GM10266 (cell line): ENCODE data around the gene BORCS5.

Experiments
- DNase-seq: peaks from one replicate; pipeline ENCODE4 v3.0.0; 2012; ENCODE audit errors: extremely low spot score
- TF ChIP-seq, protein P1 (sequence below): IDR thresholded peaks from 2 replicates; pipeline ENCODE4 v1.5.1; 2012; ENCODE audit warnings: mild to moderate bottlenecking, low read depth; ENCODE audit not compliant: control insufficient read depth, insufficient read depth; ENCODE audit errors: missing control alignments

Gene BORCS5

DNA sequence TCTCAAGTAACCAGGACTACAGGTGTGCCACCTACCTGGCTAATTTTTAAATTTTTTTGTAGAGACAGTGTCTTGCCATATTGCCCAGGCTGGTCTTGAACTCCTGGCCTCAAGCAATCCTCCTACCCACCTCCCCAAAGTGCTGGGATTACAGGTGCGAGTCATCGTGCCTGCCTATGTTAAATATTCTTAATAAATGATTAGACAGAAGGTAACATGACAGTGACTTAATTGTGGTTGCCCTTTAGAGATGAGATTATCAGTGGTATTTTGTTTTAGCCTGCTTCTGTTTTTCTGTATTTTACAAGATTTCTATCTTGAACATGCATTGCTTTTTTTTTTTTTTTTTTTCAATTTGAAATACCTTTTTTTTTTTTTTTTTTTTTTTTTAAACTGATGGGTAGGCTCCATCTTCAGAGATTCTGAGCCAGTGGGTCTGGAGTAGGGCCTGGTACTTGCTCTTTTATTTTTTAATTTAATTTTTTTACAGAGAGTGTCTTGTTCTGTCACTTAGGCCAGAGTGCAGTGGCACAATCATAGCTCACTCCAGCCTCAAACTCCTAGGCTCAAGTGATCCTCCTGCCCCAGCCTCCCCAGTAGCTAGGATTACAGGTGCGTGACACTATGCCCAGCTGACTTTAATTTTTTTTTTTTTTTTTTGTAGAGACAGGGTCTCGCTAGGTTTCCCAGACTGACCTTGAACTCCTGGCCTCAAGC, 88.4 kb downstream of the BORCS5 start:
- TF ChIP-seq, protein P1, sequence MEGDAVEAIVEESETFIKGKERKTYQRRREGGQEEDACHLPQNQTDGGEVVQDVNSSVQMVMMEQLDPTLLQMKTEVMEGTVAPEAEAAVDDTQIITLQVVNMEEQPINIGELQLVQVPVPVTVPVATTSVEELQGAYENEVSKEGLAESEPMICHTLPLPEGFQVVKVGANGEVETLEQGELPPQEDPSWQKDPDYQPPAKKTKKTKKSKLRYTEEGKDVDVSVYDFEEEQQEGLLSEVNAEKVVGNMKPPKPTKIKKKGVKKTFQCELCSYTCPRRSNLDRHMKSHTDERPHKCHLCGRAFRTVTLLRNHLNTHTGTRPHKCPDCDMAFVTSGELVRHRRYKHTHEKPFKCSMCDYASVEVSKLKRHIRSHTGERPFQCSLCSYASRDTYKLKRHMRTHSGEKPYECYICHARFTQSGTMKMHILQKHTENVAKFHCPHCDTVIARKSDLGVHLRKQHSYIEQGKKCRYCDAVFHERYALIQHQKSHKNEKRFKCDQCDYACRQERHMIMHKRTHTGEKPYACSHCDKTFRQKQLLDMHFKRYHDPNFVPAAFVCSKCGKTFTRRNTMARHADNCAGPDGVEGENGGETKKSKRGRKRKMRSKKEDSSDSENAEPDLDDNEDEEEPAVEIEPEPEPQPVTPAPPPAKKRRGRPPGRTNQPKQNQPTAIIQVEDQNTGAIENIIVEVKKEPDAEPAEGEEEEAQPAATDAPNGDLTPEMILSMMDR: no peak
- DNase-seq: no peak

DNA sequence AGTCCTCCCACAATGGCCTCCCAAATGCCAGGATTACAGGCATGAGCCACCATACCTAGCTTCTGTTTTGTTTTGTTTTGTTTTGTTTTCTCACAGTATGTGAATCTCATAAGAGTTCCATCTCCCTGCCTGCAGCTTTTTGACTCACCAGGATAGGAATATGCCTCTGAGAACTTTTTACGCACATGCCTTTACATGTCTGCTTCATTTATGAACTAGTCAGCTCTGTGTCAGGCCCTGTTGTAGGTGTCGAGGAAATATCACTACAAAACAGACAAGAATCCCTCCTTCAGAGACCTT, 89.0 kb downstream of the BORCS5 start:
- TF ChIP-seq, protein P1: no peak
- no peak for DNase-seq

DNA sequence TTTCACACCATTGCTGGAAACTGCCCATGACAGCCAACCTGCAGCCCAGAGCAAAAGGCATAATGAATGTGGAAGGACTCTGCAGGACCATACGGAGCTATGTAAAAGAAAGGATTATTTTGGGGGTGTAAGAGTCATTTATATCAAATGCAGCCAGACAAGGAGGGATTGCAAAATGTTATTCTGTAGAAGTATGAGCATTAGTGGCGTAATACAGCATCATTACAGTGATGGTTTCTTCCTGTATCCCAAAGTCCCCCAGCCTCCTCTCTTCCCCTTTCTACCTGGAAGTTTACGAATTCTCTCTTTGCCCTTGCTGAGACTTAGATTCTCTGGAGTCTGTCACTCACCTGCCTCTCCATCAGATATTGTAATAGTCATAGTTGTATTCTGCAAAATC, 89.9 kb downstream of the BORCS5 start:
- TF ChIP-seq, protein P1: no peak
- DNase-seq: no peak

DNA sequence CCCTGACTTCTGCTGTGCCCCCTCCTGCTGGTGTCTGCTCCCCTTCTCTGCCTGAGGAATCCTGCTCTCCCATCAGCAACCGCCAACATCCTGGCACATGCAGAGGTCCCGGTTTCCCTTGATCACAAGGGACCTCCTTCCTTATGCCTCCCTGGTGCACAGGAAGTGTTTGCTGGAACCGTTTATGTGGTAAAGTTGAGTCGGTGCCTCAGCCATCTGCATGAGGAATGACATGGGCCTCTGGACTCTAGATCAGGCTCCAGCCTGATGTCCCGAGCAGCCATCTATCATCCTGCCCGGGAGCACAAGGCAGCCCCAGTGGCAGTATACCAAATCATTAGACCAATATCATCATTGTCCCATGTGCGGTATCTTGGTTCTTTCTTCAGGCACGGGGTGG, 90.4 kb downstream of the BORCS5 start:
- TF ChIP-seq, protein P1: no peak

DNA sequence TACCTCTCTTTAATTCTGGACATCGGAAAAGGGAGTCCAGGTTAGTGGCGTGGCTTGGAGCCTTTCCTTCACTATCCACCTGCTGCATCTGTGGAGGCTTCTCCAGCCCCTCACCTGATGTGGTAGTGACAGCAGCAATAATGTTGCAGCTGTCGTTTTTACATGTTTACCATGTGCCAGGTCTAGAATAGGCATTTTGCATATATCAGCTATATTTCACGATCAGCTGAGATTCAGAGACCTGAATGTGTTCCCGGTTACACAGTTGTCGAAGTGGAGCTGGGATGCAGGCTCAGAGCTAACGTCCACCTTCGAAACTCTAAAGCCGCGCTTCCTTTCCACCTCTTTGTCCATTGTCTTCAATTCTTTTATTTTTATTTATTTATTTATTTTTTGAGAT, 91.0 kb downstream of the BORCS5 start:
- TF ChIP-seq, protein P1: no peak
- no peak for DNase-seq

More for the DNA sequence above, 90.4 kb downstream of the BORCS5 start:
- no peak for DNase-seq

DNA sequence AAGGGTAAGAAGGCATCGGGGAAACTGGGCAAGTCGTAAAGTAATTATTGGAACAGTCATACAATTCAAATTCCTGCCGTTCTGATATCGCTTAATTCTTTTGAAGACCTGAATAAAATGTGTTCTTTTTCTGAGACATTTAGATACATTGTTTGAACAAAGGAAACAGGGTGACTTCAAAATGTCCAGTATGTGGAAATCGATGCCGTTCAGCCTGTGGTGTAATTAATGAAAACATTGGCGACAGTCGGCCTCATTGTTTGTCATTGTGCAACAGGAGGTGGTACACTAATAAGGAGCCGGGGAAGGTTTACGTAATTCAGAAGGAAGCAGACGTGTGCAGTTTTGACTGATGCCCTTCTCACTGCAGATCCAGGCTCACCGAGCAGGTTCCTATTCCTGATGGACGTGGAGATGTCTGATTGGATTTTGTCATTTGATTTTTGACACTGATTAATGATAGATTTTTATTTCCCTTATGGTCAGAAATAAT, 92.7 kb downstream of the BORCS5 start:
- TF ChIP-seq, protein P1: no peak
- no peak for DNase-seq

DNA sequence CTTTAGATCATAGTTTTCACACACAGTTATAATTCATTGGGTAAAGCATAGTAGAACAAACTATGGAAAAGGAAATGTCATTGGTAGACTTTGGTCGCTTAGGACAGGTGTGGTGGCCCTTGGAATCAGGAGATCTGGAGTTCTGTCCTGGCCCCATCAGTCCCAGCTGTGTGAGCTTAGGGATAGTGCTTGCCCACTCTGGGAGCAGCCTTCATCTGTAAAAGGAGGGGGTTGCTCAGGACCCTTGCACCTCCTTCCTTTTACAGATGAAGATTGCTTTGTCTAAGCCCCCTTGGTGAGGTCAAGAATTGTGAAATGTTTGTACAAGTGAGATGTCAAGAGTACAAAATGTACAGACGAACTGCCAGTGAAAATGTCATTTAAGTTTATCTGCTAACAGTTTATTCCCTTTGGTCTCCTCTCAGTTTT, 93.2 kb downstream of the BORCS5 start:
- TF ChIP-seq, protein P1: no peak
- DNase-seq: no peak
